IMR-90 (cell line): Measurements from ENCODE around the gene RCE1.

ENCODE experiments used
- BHLHE40 ChIP-seq: fragments of 150-350 bp; IDR thresholded peaks from 2 replicates; pipeline ENCODE4 v1.6.1; 2016; ENCODE audit warnings: mild to moderate bottlenecking, low read depth, low read length
- CEBPB ChIP-seq: IDR thresholded peaks from 2 replicates; pipeline ENCODE4 v1.6.1; 2012; ENCODE audit warnings: low read depth, low read length, improper control_type of control experiment
- CHD1 ChIP-seq: IDR thresholded peaks from 2 replicates; pipeline ENCODE4 v1.6.1; 2012; ENCODE audit warnings: low read depth, low read length, improper control_type of control experiment
- MAFK ChIP-seq: IDR thresholded peaks from 2 replicates; pipeline ENCODE4 v1.6.1; 2012; ENCODE audit warnings: low read depth, low read length, improper control_type of control experiment
- POLR2A ChIP-seq: IDR thresholded peaks from 2 replicates; pipeline ENCODE4 v1.6.1; 2012; ENCODE audit warnings: mild to moderate bottlenecking, low read depth, low read length
- RAD21 ChIP-seq: IDR thresholded peaks from 2 replicates; pipeline ENCODE4 v1.6.1; 2012; ENCODE audit warnings: low read length, improper control_type of control experiment
- RCOR1 ChIP-seq: IDR thresholded peaks from 2 replicates; pipeline ENCODE4 v1.6.1; 2012; ENCODE audit warnings: mild to moderate bottlenecking, low read length, improper control_type of control experiment; ENCODE audit not compliant: insufficient replicate concordance
- RFX5 ChIP-seq: IDR thresholded peaks from 2 replicates; pipeline ENCODE4 v1.8.0; 2012; ENCODE audit warnings: low read depth, mild to moderate bottlenecking, low read length, moderate library complexity
- SMC3 ChIP-seq: fragments of 150-350 bp; IDR thresholded peaks from 2 replicates; pipeline ENCODE4 v1.6.1; 2016; ENCODE audit warnings: low read depth, mild to moderate bottlenecking, antibody characterized with exemption, low read length, moderate library complexity
- TF ChIP-seq, protein P1 (sequence below): conservative IDR thresholded peaks from 2 replicates; pipeline ENCODE4 v1.5.1; 2012; ENCODE audit warnings: mild to moderate bottlenecking, low read depth, low read length, improper control_type of control experiment
- TF ChIP-seq, protein P2 (sequence below): fragments of 150-350 bp; IDR thresholded peaks from 2 replicates; pipeline ENCODE4 v1.6.1; 2017; ENCODE audit warnings: mild to moderate bottlenecking, antibody characterized with exemption, low read length, low read depth

DNA sequence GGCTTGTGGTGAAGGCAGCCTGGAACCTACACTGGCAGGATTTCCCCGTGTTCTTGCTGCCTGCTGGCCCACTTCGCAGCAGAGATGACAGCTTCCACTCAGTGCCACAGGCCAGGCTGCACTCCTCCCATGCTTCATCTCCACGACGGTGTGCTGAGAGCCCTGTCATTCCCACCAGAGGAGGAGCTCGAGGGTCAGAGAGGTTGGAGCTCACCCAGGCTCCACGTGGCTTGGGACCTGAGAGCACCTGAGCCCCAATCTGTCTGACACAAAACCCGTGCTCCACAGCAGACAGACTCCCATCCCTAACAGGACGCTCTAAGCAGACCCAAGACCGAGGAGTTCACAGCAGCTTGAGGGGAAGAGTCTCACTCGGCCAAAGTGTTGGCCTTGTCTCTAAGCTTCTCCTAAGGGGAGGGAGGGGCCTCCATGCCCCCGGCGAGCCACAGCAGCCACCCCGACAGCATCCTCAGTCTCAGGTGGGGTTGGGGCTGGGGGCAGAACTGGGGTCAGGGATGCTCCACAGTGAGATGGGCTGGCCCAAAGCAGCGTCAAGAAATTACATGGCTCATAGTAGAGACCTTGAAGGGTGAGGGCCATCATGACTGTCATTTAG is 24.3 kb downstream of the RCE1 start:
- TF ChIP-seq, protein P1, sequence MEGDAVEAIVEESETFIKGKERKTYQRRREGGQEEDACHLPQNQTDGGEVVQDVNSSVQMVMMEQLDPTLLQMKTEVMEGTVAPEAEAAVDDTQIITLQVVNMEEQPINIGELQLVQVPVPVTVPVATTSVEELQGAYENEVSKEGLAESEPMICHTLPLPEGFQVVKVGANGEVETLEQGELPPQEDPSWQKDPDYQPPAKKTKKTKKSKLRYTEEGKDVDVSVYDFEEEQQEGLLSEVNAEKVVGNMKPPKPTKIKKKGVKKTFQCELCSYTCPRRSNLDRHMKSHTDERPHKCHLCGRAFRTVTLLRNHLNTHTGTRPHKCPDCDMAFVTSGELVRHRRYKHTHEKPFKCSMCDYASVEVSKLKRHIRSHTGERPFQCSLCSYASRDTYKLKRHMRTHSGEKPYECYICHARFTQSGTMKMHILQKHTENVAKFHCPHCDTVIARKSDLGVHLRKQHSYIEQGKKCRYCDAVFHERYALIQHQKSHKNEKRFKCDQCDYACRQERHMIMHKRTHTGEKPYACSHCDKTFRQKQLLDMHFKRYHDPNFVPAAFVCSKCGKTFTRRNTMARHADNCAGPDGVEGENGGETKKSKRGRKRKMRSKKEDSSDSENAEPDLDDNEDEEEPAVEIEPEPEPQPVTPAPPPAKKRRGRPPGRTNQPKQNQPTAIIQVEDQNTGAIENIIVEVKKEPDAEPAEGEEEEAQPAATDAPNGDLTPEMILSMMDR = no peak
- TF ChIP-seq POLR2A = no peak
- TF ChIP-seq RCOR1 = no peak
- TF ChIP-seq, protein P2, sequence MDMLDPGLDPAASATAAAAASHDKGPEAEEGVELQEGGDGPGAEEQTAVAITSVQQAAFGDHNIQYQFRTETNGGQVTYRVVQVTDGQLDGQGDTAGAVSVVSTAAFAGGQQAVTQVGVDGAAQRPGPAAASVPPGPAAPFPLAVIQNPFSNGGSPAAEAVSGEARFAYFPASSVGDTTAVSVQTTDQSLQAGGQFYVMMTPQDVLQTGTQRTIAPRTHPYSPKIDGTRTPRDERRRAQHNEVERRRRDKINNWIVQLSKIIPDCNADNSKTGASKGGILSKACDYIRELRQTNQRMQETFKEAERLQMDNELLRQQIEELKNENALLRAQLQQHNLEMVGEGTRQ = no peak
- no peak for TF ChIP-seq MAFK
- no peak for TF ChIP-seq BHLHE40
- TF ChIP-seq RAD21 = no peak
- no peak for TF ChIP-seq SMC3
- no peak for TF ChIP-seq RFX5
- no peak for TF ChIP-seq CEBPB
- no peak for TF ChIP-seq CHD1
